ENCODE measurements around the gene STAT4. TPM values are rescaled to one million over a fixed set of nuclear protein-coding genes. Genes with fewer than 3 reads are reported as not detected.

STAT4 gene
- total RNA-seq, 1 experiment from 2014 or later, result 0.44 TPM

DNA sequence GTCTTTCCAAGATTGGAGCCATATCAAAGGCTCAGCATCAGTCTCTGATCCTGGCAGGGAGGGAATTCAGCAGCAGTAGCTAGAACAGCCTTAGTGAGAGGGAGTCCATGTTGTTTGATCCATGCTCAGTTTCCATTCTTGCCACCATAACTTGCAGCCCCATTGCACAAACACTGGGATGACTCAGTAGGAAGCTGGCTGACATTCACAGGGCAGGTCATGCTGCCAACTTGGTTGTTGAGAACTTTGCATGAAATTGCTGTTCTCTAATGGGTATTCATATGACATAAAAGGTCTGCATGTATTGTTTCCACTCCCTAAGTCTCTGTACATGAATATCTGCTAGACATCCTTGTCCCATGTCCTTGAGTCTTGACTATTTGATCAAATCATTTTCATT lies 29.9 kb upstream of the STAT4 start:
- TF ChIP-seq FOXJ3 (CRISPR knock-in tag; IDR thresholded peaks at IDR 0.05; ENCODE audit: borderline replicate concordance) (no peak), TEAD1 (CRISPR knock-in tag; IDR thresholded peaks at IDR 0.05) (no peak), NFATC4 (CRISPR knock-in tag; IDR thresholded peaks at IDR 0.05) (no peak), NR2C2 (CRISPR knock-in tag; IDR thresholded peaks at IDR 0.05) (no peak), RORB (CRISPR knock-in tag; IDR thresholded peaks at IDR 0.05) (no peak), ZBTB21 (CRISPR knock-in tag; IDR thresholded peaks at IDR 0.05; ENCODE audit: borderline replicate concordance) (no peak), GABPB1 (CRISPR knock-in tag; IDR thresholded peaks at IDR 0.05) (no peak), IRF2 (CRISPR knock-in tag; IDR thresholded peaks at IDR 0.05; ENCODE audit: borderline replicate concordance, low read depth) (no peak)
- TF ChIP-seq, protein P1, sequence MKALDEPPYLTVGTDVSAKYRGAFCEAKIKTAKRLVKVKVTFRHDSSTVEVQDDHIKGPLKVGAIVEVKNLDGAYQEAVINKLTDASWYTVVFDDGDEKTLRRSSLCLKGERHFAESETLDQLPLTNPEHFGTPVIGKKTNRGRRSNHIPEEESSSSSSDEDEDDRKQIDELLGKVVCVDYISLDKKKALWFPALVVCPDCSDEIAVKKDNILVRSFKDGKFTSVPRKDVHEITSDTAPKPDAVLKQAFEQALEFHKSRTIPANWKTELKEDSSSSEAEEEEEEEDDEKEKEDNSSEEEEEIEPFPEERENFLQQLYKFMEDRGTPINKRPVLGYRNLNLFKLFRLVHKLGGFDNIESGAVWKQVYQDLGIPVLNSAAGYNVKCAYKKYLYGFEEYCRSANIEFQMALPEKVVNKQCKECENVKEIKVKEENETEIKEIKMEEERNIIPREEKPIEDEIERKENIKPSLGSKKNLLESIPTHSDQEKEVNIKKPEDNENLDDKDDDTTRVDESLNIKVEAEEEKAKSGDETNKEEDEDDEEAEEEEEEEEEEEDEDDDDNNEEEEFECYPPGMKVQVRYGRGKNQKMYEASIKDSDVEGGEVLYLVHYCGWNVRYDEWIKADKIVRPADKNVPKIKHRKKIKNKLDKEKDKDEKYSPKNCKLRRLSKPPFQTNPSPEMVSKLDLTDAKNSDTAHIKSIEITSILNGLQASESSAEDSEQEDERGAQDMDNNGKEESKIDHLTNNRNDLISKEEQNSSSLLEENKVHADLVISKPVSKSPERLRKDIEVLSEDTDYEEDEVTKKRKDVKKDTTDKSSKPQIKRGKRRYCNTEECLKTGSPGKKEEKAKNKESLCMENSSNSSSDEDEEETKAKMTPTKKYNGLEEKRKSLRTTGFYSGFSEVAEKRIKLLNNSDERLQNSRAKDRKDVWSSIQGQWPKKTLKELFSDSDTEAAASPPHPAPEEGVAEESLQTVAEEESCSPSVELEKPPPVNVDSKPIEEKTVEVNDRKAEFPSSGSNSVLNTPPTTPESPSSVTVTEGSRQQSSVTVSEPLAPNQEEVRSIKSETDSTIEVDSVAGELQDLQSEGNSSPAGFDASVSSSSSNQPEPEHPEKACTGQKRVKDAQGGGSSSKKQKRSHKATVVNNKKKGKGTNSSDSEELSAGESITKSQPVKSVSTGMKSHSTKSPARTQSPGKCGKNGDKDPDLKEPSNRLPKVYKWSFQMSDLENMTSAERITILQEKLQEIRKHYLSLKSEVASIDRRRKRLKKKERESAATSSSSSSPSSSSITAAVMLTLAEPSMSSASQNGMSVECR (CRISPR knock-in tag; IDR thresholded peaks at IDR 0.05; ENCODE audit: borderline replicate concordance), result no peak
- TF ChIP-seq, protein P2, sequence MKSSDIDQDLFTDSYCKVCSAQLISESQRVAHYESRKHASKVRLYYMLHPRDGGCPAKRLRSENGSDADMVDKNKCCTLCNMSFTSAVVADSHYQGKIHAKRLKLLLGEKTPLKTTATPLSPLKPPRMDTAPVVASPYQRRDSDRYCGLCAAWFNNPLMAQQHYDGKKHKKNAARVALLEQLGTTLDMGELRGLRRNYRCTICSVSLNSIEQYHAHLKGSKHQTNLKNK (CRISPR knock-in tag; IDR thresholded peaks at IDR 0.05), result no peak
- TF ChIP-seq, protein P3, sequence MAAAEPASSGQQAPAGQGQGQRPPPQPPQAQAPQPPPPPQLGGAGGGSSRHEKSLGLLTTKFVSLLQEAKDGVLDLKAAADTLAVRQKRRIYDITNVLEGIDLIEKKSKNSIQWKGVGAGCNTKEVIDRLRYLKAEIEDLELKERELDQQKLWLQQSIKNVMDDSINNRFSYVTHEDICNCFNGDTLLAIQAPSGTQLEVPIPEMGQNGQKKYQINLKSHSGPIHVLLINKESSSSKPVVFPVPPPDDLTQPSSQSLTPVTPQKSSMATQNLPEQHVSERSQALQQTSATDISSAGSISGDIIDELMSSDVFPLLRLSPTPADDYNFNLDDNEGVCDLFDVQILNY (CRISPR knock-in tag; IDR thresholded peaks at IDR 0.05), result no peak
- Mint-ChIP-seq H3K4me3 (no peak overlapping the region), H3K4me1 (no peaks in the 10 kb centered on the region), H3K36me3 (no peaks in the 10 kb centered on the region), H3K27me3 (ENCODE audit: low read depth) (no peaks in the 10 kb centered on the region), H3K27ac (no peak overlapping the region), H3K9me3 (no peaks in the 10 kb centered on the region)
- ChIA-PET CTCF (no interaction called here), POLR2A (no interaction called here)
- no peak for ATAC-seq
- no peak for DNase-seq (ENCODE audit: low spot score)

DNA sequence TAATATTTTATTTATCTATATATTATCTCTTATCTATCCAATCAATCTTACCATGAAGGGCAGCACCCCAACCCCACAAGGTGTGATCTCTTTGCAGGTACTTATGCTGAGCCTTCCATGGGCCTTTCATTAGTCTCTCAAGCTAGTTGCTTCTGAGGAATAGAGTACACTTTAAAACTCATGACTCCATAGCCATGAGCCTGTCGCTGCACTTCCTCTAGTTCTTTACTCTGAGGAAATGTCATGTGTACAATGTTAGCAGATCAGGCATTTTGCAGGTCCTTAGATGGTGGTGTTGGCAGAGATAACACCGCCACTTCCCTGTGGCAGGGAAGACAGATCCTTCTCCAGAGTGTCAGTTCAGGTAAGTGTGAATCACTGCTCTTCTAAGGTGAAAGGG lies 29.5 kb upstream of the STAT4 start:
- Mint-ChIP-seq H3K36me3 (no peaks in the 10 kb centered on the region), H3K9me3 (no peaks in the 10 kb centered on the region), H3K4me1 (no peaks in the 10 kb centered on the region), H3K27me3 (ENCODE audit: low read depth) (no peaks in the 10 kb centered on the region), H3K27ac (no peak overlapping the region), H3K4me3 (no peak overlapping the region)
- ChIA-PET POLR2A (no interaction called here), CTCF (no interaction called here)
- DNase-seq (ENCODE audit: low spot score) (no peak), ATAC-seq (no peak)
- TF ChIP-seq ELF4 (CRISPR knock-in tag; IDR thresholded peaks at IDR 0.05; ENCODE audit: low read depth) (no peak), ZNF423 (CRISPR knock-in tag; IDR thresholded peaks at IDR 0.05) (no peak), RORB (CRISPR knock-in tag; IDR thresholded peaks at IDR 0.05) (no peak), SOX15 (CRISPR knock-in tag; IDR thresholded peaks at IDR 0.05) (no peak), SMAD3 (CRISPR knock-in tag; IDR thresholded peaks at IDR 0.05; ENCODE audit: borderline replicate concordance) (no peak), RELA (CRISPR knock-in tag; IDR thresholded peaks at IDR 0.05; ENCODE audit: borderline replicate concordance) (no peak), CREM (CRISPR knock-in tag; IDR thresholded peaks at IDR 0.05) (no peak)
- TF ChIP-seq, protein P4, sequence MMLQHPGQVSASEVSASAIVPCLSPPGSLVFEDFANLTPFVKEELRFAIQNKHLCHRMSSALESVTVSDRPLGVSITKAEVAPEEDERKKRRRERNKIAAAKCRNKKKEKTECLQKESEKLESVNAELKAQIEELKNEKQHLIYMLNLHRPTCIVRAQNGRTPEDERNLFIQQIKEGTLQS (CRISPR knock-in tag; conservative IDR thresholded peaks at IDR 0.05), result no peak
- TF ChIP-seq, protein P3 (CRISPR knock-in tag; IDR thresholded peaks at IDR 0.05), result no peak
